Cerebellar nuclear complex (tissue), 1 donor: ENCODE results near the gene CEACAM19.
"Not testable (repeated sequence)": the region's sequence is repeated elsewhere in the genome, so short reads cannot be mapped to it uniquely, and the experiment has no call there.

Source experiments
- DNase-seq, 2 experiments: peaks; one replicate each; lab custom pipeline; 2025; lab: John Stamatoyannopoulos, UW

The CEACAM19 gene, protein sequence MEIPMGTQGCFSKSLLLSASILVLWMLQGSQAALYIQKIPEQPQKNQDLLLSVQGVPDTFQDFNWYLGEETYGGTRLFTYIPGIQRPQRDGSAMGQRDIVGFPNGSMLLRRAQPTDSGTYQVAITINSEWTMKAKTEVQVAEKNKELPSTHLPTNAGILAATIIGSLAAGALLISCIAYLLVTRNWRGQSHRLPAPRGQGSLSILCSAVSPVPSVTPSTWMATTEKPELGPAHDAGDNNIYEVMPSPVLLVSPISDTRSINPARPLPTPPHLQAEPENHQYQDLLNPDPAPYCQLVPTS

DNA sequence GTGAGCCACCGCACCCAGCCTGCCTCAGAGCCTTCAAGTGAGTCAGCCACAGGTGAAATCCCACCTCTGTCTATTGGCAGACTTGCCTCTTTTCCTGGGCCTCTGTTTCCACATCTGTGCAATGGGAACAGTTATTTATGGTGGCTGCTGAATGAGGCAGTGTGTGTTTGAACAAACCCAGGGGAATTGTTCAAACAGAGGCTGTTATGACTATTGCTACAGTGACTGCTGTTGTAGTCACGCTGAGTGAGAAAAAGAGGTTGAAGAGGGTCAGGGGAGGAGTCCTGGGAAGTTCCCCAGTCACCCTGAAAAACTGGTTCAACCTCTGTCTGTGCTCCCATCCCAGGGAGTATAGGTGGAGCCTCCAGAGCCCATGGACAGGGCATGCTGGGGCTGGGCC, at the start of gene CEACAM19:
Gene CEACAM19, plus strand, starts transcription at position 83 of the 400 bp plus-strand sequence. CDS start 450 bp downstream, outside the sequence.
- DNase-seq = no peak

DNA sequence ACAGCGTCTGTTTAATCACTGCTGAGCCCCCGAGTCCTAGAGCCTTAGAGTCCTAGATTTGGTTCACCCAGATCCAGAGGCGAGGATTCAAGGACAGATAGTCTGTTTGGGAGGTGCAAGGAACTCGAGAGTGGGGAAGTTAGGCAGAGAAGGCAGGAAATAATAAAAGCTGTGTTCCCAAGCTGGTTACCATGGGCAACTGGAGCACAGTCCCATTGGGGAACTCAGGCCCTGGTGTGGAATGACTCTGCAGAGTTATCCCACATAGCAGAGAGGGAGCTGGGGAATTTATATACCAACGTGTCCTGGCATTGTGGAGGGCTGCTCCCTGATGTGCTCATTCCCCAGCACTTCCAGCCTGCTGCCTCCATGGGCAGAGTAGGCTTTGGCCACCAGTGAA, 48.2 kb upstream of the CEACAM19 start:
- no peak for DNase-seq

- DNase-seq = no peak
Observed at GRCh38 chr19:44623626-44624025, 47.7 kb upstream of the CEACAM19 start.

GRCh38 chr19:44624840-44625354, 46.4 kb upstream of the CEACAM19 start:
- DNase-seq = no peak

DNA sequence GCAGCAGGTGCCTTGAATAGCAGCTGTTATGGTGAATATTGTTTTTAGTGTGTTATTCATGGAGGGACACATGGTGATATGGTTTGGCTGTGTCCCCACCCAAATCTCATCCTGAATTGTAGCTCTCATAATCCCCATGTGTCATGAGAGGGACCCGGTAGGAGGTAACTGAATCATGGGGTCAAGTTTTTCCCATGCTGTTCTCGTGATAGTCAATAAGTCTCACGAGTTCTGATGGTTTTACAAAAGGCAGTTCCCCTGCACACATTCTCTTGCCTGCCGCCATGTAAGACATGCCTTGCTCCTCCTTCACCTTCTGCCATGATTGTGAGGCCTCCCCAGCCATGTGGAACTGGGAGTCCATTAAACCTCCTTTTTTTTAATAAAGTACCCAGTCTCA, 45.6 kb upstream of the CEACAM19 start:
- not testable (repeated sequence) for DNase-seq

DNA sequence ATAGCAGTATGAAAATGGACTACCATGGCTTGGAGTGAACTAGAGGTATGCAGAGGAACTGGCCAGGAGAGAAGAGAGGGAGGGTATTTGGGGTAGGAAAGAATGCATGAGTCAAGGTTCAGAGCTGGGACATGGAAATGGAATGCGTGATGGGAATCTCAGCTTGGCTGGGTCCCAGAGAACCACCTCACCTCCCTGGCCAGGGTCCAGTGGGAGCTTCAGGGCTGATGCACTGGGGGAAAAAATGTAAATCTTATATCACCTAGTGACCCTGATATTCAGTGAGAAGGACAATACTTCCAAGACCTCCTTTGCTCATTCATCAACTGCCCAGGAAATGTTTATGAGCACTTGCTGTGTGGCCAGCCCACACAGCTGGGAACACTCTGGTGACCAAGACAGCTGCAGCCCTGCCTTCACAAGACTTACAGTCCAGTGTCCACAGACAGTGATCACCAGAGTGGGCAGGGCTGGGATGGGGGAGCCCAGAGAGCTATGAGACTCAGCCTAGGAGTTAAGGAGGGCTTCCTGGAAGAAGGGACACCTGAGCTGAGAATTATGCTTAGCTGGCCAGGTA, 45.1 kb upstream of the CEACAM19 start:
- DNase-seq = no peak

GRCh38 chr19:44627631-44628030, 43.7 kb upstream of the CEACAM19 start:
- DNase-seq = no peak

GRCh38 chr19:44628793-44629192, 42.5 kb upstream of the CEACAM19 start:
- DNase-seq = no peak

GRCh38 chr19:44631611-44632010, 39.7 kb upstream of the CEACAM19 start:
- DNase-seq = not testable (repeated sequence)

GRCh38 chr19:44634058-44634457, 37.2 kb upstream of the CEACAM19 start:
- not testable (repeated sequence) for DNase-seq

DNA sequence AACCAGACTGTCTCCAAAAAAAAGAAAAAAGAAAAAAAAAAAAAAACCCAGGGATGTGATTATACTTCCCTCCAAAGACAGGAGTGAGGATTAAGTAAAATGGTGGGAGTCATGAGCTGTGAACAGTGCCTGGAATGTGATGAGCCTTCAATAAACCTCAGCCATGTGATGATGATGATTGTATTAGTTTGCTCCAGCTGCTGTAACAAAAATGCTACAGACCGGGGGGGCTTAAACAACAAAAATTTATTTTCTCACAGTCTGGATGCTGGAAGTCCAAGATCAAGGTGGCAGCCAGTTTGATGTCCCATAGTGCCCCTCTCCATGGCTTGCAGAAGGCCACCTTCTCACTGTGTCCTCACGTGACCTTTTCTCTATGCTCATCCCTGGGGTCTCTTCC, 36.5 kb upstream of the CEACAM19 start:
- DNase-seq = no peak

DNA sequence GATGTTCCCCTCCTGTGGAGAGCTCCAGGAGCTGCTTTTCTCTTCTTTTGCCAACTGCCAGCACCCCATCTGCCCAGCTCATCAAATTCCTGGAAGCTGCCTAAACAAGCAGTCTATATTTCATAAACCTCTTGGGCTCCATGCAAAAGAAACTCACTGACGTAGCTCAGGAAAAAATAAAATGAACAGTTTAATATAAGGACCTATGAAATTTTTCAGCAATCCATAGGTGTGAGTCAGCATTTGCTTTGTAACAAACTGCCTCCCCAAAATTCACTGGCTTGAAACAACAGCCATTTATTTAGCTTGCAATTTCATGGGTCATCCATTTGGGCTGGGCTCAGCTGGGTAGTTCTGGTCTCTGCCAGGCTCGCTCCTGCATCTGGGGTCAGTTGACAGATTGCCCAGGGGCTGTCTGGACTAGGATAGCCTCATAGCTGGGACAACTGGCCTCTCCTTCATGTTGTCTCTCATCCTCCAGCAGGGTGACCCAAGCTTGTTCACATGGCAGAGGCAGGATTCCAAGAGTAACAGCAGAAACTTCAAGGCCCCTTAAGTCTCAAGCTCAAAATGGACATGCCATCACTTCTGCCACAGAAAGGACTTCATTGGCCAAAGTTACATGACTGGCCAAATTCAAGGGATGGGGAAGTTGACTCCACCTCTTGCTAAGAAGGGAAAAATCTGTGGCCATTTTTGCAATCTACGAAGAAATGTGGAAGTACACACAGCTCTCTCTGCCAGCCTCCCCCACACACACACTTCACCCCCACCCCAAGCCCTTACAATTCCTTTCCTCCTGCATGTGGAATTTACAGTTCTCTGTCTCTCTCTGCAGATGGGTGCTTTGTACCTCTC, 35.5 kb upstream of the CEACAM19 start:
- DNase-seq = no peak

- no peak for DNase-seq
Observed at GRCh38 chr19:44636439-44637389, 34.6 kb upstream of the CEACAM19 start.

DNA sequence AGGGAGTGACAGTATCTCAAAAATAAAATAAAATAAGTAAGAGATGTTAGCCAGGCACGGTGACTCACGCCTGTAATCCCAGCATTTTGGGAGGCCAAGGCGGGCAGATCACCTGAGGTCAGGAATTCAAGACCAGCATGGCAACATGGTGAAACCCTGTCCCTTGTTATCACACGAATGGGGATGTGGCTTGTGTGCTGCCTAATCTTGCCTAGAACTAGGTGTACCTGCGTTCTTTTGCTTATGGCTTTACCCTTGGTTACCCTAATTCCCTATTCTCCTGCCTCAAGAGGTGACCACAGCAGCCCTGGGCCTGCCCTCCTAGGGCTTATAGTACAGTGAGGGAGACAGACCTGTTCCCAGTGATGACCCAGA, 33.9 kb upstream of the CEACAM19 start:
- no peak for DNase-seq

DNA sequence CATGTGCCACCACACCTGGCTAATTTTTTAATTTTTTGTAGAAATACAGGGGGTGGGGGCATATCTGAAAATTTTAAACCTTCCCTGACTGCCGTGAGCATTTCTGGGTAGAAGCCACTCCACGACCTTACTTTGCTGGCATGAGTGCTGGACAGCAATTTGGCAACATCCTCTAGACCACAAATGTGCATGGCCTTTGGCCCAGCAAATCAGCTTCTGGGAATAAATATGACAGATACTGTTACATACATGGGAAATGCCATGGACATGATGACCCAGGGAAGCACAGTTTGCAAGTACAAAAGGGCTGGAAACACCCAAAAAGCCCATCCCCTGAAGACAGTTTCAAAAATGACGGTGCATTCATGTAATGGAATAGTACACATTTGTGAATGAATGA, 30.8 kb upstream of the CEACAM19 start:
- no peak for DNase-seq

DNA sequence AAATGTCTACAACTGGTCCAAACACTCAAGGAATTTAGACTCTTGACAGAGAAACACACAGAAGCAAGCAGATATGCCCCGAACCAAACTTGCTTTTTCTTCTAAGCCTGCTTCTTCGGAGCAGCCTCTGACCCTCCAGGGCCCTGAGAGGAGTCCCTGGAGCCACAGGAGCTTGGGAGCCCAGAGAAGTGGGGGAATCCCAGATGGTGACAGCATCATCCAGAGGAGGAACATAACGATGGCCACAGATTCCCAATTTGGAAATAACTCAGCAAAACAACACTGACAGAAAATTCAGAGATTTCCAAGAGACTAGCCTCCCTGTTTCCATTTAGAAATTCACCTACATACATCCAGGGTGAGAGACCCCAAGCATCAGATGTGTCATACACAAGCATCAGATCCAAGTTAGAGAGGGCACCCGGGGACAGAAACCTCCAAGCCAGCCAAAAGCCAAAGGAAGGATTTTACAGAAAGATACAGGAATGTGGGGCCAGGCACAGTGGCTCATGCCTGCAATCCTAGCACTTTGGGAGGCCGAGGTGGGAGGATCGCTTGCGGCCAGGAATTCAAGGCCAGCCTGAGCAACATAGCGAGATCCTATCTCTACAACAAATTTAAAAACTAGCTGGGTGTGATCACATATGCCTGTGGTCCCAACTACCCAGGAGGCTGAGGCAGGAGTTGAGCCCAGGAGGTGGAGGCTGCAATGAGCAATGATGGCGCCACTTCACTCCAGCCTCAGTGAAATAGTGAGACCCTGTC, 29.6 kb upstream of the CEACAM19 start:
- no peak for DNase-seq

GRCh38 chr19:44642377-44642776, 28.9 kb upstream of the CEACAM19 start:
- DNase-seq = no peak

GRCh38 chr19:44643605-44644401, 27.5 kb upstream of the CEACAM19 start, which contains the start of gene PVR:
TSS of gene PVR (plus strand) at chr19:44643910. CDS start at chr19:44644097, 187 bp downstream.
- DNase-seq = peak in 1 of 2 experiments; percentile 16

DNA sequence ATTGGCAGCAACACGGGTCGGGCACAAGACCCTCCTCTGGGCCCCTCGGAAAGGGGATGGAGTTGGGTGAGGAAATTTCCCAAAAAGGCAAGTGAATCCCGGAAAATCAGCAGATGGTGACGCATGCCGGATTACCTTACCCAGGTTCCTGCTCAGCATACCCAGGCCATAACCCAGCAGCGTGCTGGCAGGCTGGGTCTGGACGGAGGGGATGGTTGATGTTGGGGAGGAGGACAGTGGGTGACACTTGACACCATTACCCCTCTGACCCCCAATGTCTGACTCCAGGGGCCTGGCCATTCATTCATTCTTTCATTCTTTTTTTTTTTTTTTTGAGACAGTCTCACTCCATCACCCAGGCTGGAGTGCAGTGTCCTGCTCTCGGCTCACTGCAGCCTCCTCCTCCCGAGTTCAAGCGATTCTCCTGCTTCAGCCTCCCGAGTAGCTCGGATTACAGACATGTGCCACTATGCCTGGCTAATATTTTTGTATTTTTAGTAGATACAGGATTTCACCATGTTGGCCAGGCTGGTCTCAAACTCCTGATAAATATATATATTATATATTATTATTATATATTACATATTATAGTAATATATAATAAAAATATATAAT, 26.8 kb upstream of the CEACAM19 start:
- no peak for DNase-seq
